Prostate gland (tissue), 2 donors: Measurements from ENCODE around the gene MMRN1. TPM values are rescaled to one million over a fixed set of nuclear protein-coding genes. Genes with fewer than 3 reads are reported as not detected.

ENCODE experiments used
- DNase-seq: peaks from one replicate; pipeline ENCODE4 v3.0.0-alpha.2; 2019; ENCODE audit warnings: low spot score
- H3K27ac ChIP-seq, 2 donors: fragments of 200-600 bp; sonication (generic); 2 replicates each; pipeline ENCODE4 v1.5.1; 2017 to 2019
- H3K27me3 ChIP-seq: fragments of 200-600 bp; sonication (generic); replicated peaks from 2 replicates; pipeline ENCODE4 v1.5.1; 2019; ENCODE audit not compliant: insufficient read depth
- H3K36me3 ChIP-seq, 2 donors: fragments of 200-600 bp; sonication (generic); 1 replicate in 1 of 2; 2 replicates in 1 of 2; pipeline versions ENCODE4 v1.5.1 to v1.8.1; 2017 to 2019
- H3K4me1 ChIP-seq: fragments of 200-600 bp; sonication (generic); replicated peaks from 2 replicates; pipeline ENCODE4 v1.5.1; 2019
- H3K4me3 ChIP-seq, 2 donors: fragments of 200-600 bp; sonication (generic); 2 replicates each; pipeline ENCODE4 v1.5.1; 2017 to 2019
- H3K9me3 ChIP-seq: fragments of 200-600 bp; sonication (generic); 2 replicates; pipeline ENCODE4 v1.5.1; 2017
- POLR2A ChIP-seq: fragments of 450-650 bp; IDR thresholded peaks from one replicate; pipeline ENCODE4 v1.6.1; 2016; ENCODE audit warnings: antibody characterized with exemption, mild to moderate bottlenecking
- POLR2AphosphoS5 ChIP-seq: sonication (generic); formaldehyde crosslinking; IDR thresholded peaks from one replicate; pipeline ENCODE4 v1.6.1; 2017; ENCODE audit warnings: antibody characterized with exemption
- WGBS: methylation state at CpG from one replicate; pipeline ENCODE4 v1.1.5; 2018; 5-methylcytosine and 5-hydroxymethylcytosine counted together
- intact Hi-C: fragments of 100-400 bp; cut with DNase I; formaldehyde crosslinking; loops from one replicate; pipeline ENCODE4 v1.14.2; 2022
- total RNA-seq, 2 donors: library from RNA; depleted of rRNA; stranded (reverse); fragments of >200 nt; gene quantifications; one replicate each; pipeline ENCODE4 v1.1.0, GENCODE V29; 2016
- TF ChIP-seq, protein P1 (sequence below), 4 experiments: fragments of 200-600 bp in 2 of 4; fragments of 450-650 bp in 2 of 4; sonication (generic) in 2 of 4; IDR thresholded peaks; 1 replicate in 3 of 4; 2 replicates in 1 of 4; pipeline ENCODE4 v1.5.1; 2016 to 2019; ENCODE audit warnings: antibody characterized with exemption in 4 of 4, mild to moderate bottlenecking in 2 of 4, moderate library complexity in 2 of 4

Gene MMRN1
- total RNA-seq, 2 donors from 2014 or later = 5.9 to 10.6 TPM

DNA sequence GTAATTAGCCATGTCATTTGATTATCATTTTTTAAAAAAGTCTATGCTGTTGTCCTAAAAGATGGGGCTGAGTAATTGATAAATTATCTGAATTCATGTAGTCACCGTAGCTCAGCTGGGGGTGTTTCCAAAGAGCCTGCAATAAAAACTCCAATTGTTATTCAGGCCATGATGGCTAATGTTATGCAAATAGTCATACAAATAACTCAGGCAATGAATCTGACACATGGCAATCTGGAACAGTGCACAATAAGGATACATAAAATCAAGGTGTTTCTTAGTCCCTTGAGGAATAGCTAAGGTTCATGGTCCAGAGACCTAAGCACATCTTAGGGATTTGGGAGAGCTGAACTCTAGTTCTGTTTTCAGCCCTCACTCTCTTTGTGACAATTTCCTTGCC lies 15.2 kb downstream of the MMRN1 start:
- Histone ChIP-seq H3K4me1 (no peaks in the 10 kb centered on the region), H3K36me3 (no peaks in the 10 kb centered on the region), H3K27ac (no peak overlapping the region), H3K4me3 (no peak overlapping the region), H3K9me3 (no peaks in the 10 kb centered on the region), H3K27me3 (no peaks in the 10 kb centered on the region)
- 87% methylated on average over 1 of the region's 1 CpG for WGBS
- DNase-seq = no peak
- intact Hi-C loops = loop anchor here (10.0 kb wide), 1 partner anchor 385 kb away; no protein-coding TSS in a partner anchor
- TF ChIP-seq, protein P1, sequence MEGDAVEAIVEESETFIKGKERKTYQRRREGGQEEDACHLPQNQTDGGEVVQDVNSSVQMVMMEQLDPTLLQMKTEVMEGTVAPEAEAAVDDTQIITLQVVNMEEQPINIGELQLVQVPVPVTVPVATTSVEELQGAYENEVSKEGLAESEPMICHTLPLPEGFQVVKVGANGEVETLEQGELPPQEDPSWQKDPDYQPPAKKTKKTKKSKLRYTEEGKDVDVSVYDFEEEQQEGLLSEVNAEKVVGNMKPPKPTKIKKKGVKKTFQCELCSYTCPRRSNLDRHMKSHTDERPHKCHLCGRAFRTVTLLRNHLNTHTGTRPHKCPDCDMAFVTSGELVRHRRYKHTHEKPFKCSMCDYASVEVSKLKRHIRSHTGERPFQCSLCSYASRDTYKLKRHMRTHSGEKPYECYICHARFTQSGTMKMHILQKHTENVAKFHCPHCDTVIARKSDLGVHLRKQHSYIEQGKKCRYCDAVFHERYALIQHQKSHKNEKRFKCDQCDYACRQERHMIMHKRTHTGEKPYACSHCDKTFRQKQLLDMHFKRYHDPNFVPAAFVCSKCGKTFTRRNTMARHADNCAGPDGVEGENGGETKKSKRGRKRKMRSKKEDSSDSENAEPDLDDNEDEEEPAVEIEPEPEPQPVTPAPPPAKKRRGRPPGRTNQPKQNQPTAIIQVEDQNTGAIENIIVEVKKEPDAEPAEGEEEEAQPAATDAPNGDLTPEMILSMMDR (IDR thresholded peaks at IDR 0.05) = no peak
- TF ChIP-seq POLR2AphosphoS5 (no peak), POLR2A (no peak)

DNA sequence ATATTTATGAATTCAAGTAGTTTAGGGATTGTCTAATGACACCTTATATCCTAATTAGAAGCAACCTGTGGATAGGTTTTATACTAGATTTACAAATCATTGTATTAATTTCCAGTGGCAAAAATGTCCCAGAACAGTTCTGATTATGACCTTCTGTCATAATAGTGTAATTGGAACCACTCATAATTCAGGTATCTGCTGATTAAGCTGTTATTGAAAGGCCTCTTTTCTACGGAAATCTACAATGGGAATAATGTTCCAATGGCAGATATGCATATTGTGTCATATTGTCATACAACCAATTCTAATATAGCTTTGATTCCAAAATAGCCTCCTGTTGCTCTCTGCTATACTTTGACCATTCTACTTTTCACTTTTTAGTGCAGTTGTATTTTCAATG lies 19.0 kb downstream of the MMRN1 start:
- Histone ChIP-seq H3K36me3 (no peaks in the 10 kb centered on the region), H3K4me1 (peaks cover 3% of the 10 kb centered on the region), H3K4me3 (no peak overlapping the region), H3K27me3 (no peaks in the 10 kb centered on the region), H3K27ac (no peak overlapping the region), H3K9me3 (no peaks in the 10 kb centered on the region)
- 88% methylated on average over 1 of the region's 1 CpG for WGBS
- intact Hi-C loops = loop anchor here (10.0 kb wide), 1 partner anchor 381 kb away; no protein-coding TSS in a partner anchor
- DNase-seq = no peak
- TF ChIP-seq POLR2AphosphoS5 (no peak), POLR2A (no peak)
- TF ChIP-seq, protein P1 (IDR thresholded peaks at IDR 0.05) = no peak

DNA sequence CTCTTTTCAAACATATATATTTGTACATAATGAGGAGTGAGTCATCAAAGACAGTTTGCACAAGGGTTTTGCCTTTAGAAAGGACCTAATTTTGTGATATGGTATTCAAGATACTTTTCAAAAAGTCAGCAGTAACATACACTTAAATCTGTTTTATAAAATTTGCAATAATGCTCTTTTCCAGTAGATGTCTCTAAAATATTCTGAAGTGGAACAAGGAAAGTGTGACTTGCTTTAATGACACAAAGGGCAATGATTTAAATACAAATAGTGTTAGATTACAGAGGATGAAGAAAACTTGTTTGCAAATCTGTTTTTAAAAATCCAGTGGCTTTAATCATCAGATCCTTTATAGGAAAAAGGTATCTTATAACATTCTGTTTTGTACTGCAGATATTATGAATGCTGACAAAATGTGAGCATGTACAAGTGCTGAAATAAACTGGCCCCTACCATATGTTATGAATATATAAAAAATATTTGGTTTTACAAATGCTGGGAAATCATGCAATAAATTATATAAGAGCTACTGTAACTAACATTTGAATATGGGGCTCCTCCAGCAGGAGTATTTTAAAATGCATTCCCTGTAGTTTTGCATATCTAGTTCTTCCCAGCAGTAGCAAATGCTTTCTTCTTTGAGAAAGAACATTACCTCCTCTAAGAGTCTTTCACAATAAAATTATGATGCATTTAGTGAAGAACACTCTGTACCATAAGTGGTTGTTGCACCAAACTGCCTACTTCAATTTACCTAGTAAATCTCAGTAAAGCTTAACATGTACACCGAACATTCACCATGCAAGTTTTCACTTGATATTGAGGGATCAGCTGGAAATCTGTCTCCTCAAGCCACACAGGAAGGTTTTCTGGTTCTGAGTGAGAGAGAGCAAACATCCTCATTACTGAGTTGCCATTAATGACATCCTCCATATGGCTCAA lies 20.2 kb downstream of the MMRN1 start:
- 42% methylated on average over 1 of the region's 1 CpG for WGBS
- no peaks in the 10 kb centered on the region for H3K9me3 ChIP-seq
- H3K4me1 ChIP-seq = peaks cover 3% of the 10 kb centered on the region
- no peak for DNase-seq
- no peak overlapping the region for H3K4me3 ChIP-seq
- H3K36me3 ChIP-seq = no peaks in the 10 kb centered on the region
- H3K27me3 ChIP-seq = no peaks in the 10 kb centered on the region
- no peak overlapping the region for H3K27ac ChIP-seq
- TF ChIP-seq, protein P1 (IDR thresholded peaks at IDR 0.05) = peak in 1 of 4 experiments; percentile 16
- TF ChIP-seq POLR2AphosphoS5 = peak; percentile 12
- TF ChIP-seq POLR2A = no peak
- intact Hi-C loops = loop anchor here (10.0 kb wide), 1 partner anchor 380 kb away; no protein-coding TSS in a partner anchor

DNA sequence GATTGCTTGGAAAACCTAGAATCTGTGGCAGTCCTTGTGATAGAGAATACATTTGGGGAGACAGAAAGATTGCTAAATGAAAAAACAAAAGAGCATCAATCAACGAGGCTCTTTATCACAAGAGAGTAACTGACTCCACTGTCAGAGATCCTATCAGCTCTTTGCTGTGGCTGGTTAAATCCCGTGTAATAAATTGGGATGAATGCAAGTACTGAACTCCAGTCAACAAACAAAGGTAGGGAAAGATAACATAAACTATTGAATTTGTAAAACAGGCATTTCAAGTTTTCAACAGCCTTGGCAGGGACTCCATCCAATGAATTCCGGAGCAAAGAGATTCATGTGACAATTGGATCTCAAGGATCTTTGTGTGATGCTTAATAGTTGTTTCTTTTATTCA lies 21.3 kb downstream of the MMRN1 start:
- no peaks in the 10 kb centered on the region for H3K36me3 ChIP-seq

More for the DNA sequence above, 21.3 kb downstream of the MMRN1 start:
- Histone ChIP-seq H3K4me1 (peaks cover 3% of the 10 kb centered on the region), H3K4me3 (no peak overlapping the region), H3K27me3 (no peaks in the 10 kb centered on the region), H3K27ac (no peak overlapping the region), H3K9me3 (no peaks in the 10 kb centered on the region)
- intact Hi-C loops = loop anchor here (10.0 kb wide), 1 partner anchor 379 kb away; no protein-coding TSS in a partner anchor
- TF ChIP-seq POLR2AphosphoS5 (peak; percentile 68), POLR2A (no peak)
- TF ChIP-seq, protein P1 (IDR thresholded peaks at IDR 0.05) = peak in 1 of 4 experiments; percentile 10
- peak; percentile 45 for DNase-seq
- 20% methylated on average over 3 of the region's 3 CpGs for WGBS
